ENCODE results near the gene HHEX.

DNA sequence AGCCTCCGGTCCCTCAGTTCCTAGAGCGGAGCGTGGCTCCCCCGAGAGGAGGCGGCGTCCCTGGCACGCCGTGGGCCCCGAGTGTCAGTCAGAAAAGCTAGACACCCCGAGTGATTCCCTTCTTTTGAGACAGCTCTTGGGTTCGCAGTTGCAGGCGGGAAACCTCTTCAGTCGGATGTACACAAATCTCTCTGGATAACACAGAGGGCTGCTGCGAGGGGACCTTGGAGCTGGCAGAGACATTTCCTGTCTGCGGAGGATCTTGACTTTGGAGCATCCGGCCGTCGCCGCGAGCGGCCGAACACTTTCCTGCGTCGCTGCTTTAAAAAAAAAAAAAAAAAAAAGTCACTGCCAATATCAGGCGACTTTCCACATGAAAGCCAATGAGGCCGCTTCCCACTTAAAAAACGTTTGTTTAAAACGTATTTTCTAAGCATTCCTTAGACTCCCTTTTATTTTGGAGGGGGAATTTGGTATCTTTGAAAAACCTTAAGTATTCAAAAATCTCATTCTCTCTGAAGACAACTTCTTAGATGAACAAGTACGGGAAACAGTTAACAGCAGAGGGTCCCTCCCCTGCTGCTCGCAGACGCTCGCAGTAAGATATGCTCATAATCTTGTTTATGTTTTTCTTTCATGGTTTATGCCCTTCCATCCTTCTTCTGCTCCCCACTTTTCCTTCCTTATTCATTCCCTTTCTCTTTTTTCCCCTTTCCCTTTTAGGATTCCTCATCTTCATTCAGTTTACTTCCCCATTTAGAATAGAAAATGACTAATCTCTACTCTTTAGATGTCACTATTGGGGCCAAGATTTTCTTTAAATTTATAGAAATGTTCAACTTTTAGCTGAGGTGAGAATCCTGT is 10.0 kb downstream of the HHEX start:
- TF ChIP-seq, protein P1, sequence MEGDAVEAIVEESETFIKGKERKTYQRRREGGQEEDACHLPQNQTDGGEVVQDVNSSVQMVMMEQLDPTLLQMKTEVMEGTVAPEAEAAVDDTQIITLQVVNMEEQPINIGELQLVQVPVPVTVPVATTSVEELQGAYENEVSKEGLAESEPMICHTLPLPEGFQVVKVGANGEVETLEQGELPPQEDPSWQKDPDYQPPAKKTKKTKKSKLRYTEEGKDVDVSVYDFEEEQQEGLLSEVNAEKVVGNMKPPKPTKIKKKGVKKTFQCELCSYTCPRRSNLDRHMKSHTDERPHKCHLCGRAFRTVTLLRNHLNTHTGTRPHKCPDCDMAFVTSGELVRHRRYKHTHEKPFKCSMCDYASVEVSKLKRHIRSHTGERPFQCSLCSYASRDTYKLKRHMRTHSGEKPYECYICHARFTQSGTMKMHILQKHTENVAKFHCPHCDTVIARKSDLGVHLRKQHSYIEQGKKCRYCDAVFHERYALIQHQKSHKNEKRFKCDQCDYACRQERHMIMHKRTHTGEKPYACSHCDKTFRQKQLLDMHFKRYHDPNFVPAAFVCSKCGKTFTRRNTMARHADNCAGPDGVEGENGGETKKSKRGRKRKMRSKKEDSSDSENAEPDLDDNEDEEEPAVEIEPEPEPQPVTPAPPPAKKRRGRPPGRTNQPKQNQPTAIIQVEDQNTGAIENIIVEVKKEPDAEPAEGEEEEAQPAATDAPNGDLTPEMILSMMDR (IDR thresholded peaks at IDR 0.05), result no peak
- TF ChIP-seq POLR2A (IDR thresholded peaks at IDR 0.05), result no peak
- TF ChIP-seq POLR2AphosphoS5 (IDR thresholded peaks at IDR 0.05; ENCODE audit: insufficient read depth in 1 of 2, low read depth in 1 of 2), result no peak
